Articular chondrocyte of knee joint (primary cell): ENCODE data around the gene SIGLEC8. TPM values are rescaled to one million over a fixed set of nuclear protein-coding genes. Genes with fewer than 3 reads are reported as not detected.

ENCODE experiments used
- small RNA-seq: library from RNA; depleted of rRNA; stranded (forward); fragments of <200 nt; gene quantifications from one replicate; pipeline ENCODE3, GENCODE V24; 2012
- total RNA-seq: library from RNA; depleted of rRNA; stranded (reverse); fragments of >200 nt; gene quantifications from 2 replicates; pipeline ENCODE4 v1.2.3, GENCODE V29; 2012

SIGLEC8 gene
- not detected in 2 replicates for total RNA-seq

GRCh38 chr19:51458051-51458645 is at the start of gene SIGLEC8:
TSS of gene SIGLEC8 (minus strand) at chr19:51458454. CDS start at chr19:51458387, 67 bp downstream.

GRCh38 chr19:51501594-51502263 is 43.5 kb upstream of the SIGLEC8 start, which contains the start of gene SIGLEC12:
TSS of gene SIGLEC12 (minus strand) at chr19:51501800. CDS start at chr19:51501733, 67 bp downstream.

GRCh38 chr19:51478381-51479234 is 20.4 kb upstream of the SIGLEC8 start, which contains the start of gene CEACAM18:
TSS of gene CEACAM18 (plus strand) at chr19:51478539.

GRCh38 chr19:51417107-51417809 is 41.0 kb downstream of the SIGLEC8 start, which contains the start of gene SIGLEC10:
TSS of gene SIGLEC10 (minus strand) at chr19:51417642. CDS start at chr19:51417581, 61 bp downstream.

Small RNA genes lying within 50 kb of the gene (small RNA-seq; reads per million reads assigned to genes)
- gene AC020914.3, result not detected
- not detected for gene AC020914.5

Other genes starting within 250 kb of the SIGLEC8 start
- gene CD33, start 233.4 kb downstream of the SIGLEC8 start, total RNA-seq, result not detected in 2 replicates
- not detected in 2 replicates for gene SIGLECL1, start 207.4 kb downstream of the SIGLEC8 start, total RNA-seq
- under 0.01 TPM in 1 of 2 replicates, not detected in the other for gene IGLON5, start 146.8 kb downstream of the SIGLEC8 start, total RNA-seq
- gene VSIG10L, start 116.3 kb downstream of the SIGLEC8 start, total RNA-seq, result 0.52 and 0.97 TPM in 2 replicates
- 84.9 and 86.9 TPM in 2 replicates for gene ETFB, start 92.1 kb downstream of the SIGLEC8 start, total RNA-seq
- gene CLDND2, start 89.5 kb downstream of the SIGLEC8 start, total RNA-seq, result not detected in 2 replicates
- gene NKG7, start 85.8 kb downstream of the SIGLEC8 start, total RNA-seq, result not detected in 2 replicates
- not detected in 2 replicates for gene LIM2, start 70.5 kb downstream of the SIGLEC8 start, total RNA-seq
- not detected in 2 replicates for gene C19orf84, start 67.9 kb downstream of the SIGLEC8 start, total RNA-seq
- not detected in 2 replicates for gene SIGLEC10, start 40.8 kb downstream of the SIGLEC8 start, total RNA-seq
- not detected in 2 replicates for gene CEACAM18, start 20.1 kb upstream of the SIGLEC8 start, total RNA-seq
- gene SIGLEC12, start 43.3 kb upstream of the SIGLEC8 start, total RNA-seq, result not detected in 2 replicates
- not detected in 2 replicates for gene SIGLEC6, start 73.2 kb upstream of the SIGLEC8 start, total RNA-seq
- 12.2 and 16.4 TPM in 2 replicates for gene ZNF175, start 112.8 kb upstream of the SIGLEC8 start, total RNA-seq
- gene SIGLEC5, start 171.9 kb upstream of the SIGLEC8 start, total RNA-seq, result not detected in 2 replicates
- not detected in 2 replicates for gene SIGLEC14, start 188.4 kb upstream of the SIGLEC8 start, total RNA-seq
- gene SPACA6, start 234.9 kb upstream of the SIGLEC8 start, total RNA-seq, result 3.8 and 7.1 TPM in 2 replicates